ENCODE measurements around the gene C10orf62.
"Not testable (repeated sequence)": the region's sequence is repeated elsewhere in the genome, so short reads cannot be mapped to it uniquely, and the experiment has no call there.

DNA sequence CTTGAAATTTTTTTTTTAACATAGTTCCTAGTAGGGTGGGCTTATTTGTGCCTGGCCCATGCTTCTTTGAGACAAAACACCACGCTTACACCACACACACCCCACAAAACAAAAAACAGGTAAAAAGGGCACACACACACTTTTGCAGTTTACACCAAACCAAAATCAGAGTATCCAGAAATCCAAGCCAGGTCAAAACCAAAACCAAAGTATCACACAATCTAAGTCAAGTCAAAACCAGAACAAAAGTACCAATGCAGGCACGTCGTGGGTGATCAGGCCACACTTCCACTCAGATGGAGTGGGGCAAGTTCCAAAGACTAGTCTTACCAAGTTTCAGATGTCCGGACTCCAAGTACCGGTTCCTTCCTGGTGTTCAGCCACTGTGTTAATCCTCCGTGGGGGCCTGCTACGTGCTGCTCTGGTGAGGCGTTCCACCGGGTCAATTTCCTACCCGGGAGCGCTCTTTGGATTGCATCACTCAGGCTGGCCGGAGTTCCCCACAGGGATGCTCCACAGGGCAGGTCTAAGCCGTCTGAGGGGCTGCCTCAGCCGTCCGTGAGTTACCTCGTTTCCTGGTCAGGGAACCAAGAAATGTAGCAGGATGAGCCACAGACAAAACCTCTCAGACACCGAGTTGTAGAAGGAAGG lies 28.7 kb upstream of the C10orf62 start:
- TF ChIP-seq, protein P1, sequence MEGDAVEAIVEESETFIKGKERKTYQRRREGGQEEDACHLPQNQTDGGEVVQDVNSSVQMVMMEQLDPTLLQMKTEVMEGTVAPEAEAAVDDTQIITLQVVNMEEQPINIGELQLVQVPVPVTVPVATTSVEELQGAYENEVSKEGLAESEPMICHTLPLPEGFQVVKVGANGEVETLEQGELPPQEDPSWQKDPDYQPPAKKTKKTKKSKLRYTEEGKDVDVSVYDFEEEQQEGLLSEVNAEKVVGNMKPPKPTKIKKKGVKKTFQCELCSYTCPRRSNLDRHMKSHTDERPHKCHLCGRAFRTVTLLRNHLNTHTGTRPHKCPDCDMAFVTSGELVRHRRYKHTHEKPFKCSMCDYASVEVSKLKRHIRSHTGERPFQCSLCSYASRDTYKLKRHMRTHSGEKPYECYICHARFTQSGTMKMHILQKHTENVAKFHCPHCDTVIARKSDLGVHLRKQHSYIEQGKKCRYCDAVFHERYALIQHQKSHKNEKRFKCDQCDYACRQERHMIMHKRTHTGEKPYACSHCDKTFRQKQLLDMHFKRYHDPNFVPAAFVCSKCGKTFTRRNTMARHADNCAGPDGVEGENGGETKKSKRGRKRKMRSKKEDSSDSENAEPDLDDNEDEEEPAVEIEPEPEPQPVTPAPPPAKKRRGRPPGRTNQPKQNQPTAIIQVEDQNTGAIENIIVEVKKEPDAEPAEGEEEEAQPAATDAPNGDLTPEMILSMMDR (IDR thresholded peaks at IDR 0.05), result not testable (repeated sequence)
- peak; percentile 28 for TF ChIP-seq POLR2A (IDR thresholded peaks at IDR 0.05)

Measured in right lobe of liver (tissue), 4 donors.